ENCODE measurements around the gene DCST2.
A peak's percentile ranks its signal among the peaks of the same experiment; 100 is the strongest.

The DCST2 gene

DNA sequence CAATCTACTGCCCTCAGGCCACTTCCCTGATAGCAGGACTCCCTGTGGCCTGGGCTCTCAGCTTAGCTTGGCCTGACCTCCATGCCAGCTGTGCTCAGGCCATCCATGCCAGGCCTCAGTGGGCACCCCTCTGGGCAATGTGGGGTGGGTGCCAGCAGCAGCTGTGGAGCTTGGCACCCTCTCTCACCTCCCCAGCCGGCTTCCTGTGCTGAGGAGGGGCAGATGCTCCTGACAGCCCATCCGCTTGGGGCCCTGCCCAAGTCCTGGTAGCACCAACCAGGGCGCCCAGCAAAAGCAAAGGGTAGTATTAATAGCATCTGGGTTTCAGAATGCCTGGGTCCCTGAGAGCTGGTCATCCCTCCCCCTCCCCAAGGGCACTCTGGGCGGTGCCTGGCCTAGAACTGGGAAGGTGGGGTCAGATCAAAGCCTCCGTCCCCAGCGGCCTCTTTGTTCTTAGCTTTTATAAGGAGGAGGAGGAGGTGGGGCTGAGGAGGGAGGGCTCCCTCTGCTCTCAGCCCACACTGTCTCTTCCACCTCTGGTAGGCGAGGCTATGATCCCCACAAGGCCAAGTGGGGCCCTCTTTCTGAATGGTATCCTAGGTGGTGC is 36.1 kb upstream of the DCST2 start:
- no peak for DNase-seq

DNA sequence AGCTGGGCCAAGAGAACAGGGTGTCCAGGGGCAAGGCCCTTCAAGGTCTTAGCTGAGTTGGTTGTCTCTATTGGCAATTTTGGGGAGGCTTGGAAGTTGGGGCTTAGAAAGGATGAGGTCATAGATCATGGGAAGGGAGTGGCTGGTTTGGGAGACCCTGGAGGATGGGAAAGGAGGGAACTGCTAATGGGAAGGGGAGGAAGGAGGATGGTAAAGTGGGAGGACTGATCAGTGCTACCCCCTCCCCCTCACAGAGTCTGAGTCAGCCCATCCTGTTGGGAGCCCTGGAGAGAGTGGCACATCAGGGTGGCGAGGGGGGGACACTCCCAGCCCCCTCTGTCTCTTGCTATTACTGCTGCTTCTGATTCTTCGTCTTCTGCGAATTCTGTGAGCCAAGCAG is 35.0 kb upstream of the DCST2 start:
- DNase-seq = no peak

DNA sequence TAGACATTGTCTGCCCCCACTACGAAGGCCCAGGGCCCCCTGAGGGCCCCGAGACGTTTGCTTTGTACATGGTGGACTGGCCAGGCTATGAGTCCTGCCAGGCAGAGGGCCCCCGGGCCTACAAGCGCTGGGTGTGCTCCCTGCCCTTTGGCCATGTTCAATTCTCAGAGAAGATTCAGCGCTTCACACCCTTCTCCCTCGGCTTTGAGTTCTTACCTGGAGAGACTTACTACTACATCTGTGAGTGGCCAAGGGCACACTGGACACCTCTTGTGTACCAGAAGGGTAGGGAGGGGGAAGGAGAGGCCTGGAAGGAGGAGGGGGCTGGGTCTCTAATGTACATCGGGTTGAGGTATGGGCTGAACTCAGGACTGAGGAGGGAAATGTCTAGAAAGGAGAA is 33.2 kb upstream of the DCST2 start:
- no peak for DNase-seq

DNA sequence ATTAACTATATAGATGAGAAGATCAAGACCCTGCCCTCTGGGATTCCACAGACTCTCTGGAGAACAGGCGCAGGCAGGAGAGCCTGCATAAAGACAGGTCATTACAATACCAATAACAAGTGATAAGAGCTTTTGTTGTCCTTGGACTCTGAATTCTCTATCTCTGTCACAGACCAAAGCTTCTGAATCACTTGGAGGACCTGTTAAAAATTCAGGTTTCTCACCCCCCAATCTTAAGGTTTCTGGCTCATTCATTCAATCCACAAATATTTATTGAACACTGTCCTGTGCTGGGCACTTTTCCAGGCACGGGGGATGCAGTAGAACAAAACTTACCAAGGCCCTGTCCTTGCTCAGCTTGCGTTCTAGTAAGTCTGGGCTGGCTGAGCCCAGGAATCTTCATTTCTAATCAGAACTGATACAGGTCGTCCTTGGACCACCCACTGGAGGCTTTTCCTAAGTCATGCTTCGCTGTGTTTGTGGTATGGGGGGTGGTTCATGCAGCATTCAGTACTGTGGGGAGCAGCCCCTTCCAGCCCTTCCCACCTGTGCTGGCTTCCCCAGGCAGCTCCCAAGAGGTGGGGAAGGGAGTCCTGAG is 31.4 kb upstream of the DCST2 start:
- no peak for DNase-seq

DNA sequence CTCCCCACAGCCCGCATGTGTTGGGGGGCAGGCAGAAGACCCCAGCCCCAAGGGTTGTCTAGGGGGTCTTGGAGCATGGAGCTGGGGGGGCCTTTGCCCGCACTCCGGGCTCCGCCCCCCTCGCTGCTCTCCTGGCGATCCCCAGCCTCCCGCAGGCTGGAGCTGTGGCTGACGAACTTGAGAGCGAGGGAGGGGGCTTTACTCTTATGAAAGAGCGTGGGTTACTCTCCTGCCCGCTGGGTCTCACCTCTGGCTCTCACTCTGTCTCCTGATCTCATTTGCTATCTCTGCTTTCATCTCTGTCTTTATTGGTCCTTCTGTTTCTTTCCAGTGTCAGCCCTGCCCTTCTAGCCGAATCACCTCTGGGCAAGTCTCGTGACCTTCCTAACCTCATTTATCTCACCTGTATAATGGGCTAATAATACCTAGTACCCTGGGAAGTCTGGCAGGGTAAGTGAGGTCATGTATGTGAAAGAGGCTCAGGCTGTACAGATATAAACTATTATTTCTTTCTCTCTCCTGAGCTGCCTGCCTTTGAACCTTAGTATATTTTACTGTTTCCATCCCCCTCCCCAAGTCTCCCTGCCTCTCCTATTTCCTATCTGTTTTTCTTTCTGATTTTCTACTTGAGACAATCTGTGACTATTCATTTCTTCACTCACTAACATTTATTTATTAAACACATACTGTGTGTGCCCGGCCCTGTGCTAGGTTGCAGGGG is 30.7 kb upstream of the DCST2 start:
- peak in 1 of 5 experiments; percentile 37 for DNase-seq

DNA sequence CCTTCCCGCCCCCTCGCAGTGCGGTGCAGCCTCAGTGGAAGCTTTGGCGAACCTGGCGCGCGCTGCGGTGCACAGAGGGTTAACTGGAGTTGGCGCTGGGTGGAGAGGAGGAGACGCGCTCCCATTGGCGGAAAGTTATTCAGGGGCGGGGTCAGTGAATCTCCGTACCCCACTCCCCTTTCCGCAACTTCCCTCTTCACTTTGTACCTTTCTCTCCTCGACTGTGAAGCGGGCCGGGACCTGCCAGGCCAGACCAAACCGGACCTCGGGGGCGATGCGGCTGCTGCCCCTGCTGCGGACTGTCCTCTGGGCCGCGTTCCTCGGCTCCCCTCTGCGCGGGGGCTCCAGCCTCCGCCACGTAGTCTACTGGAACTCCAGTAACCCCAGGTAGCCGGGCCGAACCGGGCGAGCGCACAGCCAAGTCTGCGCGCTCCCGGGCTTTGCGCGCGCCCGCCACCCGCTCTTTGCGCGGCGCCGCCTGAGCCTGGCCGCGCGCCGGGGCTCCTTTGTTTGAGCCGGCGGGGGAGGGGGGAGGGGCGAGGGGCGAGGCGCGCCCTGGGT is 30.0 kb upstream of the DCST2 start, which contains the start of gene EFNA4:
EFNA4 (plus strand) TSS at position 191 of the 561 bp plus-strand sequence; CDS start at position 275, 84 bp downstream.
- peak; percentile 61 to 92 (median 74) for DNase-seq

DNA sequence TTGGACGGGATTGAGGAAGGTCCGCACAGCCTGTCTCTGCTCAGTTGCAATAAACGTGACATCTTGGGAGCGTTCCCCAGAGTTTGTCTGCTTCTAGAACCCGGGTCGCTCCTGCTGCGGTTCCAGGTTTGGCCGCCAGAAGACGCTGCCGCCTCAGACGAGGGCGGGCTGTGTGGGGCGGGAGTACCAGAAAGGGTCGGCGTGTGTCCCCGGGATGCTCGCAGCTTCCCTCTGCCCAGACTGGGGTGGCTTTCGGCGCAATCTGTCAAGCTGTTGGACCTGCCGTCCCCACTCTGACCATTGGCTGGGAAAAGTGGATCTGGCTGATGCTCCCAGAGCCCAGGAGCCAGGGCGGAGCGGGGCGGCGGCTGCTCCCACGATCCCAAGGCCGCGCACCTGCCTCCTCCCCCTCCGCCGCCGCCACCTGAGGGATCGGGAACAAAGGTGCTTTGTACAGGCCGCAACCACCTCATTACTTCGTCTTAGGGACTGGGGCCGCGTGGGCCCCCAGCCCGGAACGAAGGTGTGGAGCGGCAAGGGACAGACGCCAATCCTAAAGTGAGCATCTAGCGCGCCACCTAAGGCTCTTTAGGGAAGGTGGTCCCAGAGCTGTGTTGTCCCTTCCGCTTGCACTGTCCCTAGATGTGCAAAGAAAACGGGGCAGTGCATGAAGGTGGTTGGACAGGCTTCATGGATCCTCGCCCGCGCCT is 29.3 kb upstream of the DCST2 start:
- DNase-seq = peak in 3 of 5 experiments; percentile 60 to 77 (median 67)

DNA sequence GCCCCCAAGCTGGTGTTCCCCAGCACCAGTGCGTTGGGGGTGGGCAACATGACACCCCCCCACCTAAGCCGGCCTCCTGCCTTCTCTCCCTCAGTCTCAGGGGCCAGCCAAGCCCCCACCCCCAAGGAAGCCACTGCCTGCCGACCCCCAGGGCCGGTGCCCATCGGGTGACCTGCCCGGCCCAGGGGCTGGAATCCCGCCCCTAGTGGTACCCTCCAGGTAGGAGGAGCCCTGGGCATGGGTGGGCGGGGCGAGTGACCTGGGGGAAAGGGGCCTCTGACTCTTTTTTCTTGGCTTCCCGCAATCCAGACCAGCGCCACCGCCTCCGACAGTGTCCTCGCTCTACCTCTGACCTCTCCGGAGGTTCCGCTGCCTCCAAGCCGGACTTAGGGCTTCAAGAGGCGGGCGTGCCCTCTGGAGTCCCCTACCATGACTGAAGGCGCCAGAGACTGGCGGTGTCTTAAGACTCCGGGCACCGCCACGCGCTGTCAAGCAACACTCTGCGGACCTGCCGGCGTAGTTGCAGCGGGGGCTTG is 28.6 kb upstream of the DCST2 start:
- DNase-seq = no peak

DNA sequence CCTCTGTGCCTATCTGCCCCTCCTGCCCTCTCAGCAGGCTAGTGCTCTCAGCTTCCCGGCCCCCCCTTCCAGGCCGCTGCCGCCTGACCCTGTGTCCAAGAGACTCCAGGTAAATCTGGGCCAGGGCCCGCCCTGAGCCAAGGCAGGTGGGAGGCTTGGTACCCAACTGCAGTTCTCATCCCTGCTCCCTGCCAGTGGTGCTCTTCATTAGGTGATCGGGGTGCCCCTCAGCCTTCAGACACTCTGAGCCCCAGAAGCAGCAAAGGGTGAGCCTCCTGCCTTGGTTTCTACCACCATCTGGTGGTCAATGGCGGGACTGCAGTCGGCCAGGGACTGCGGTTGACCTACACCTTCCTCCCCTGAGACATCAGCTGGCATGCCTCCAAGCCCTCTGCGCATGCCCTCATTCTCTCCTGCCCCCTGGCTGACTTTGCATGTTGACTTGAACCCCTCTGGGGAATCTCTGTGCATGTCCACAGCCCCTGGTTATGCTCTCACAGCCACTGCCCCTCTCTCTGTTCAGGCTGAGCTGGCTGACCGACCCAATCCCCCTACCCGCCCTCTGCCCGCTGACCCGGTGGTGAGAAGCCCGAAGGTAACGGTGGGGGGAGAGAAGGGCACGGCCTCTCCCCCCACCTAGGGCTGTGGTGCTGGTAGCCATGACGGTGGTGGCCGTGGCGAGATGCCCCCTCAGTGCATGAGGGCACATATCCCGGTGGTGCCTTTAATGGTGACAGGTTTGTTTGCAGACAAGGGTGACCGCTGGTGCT is 28.0 kb upstream of the DCST2 start:
- peak; percentile 84 to 95 (median 91) for DNase-seq

DNA sequence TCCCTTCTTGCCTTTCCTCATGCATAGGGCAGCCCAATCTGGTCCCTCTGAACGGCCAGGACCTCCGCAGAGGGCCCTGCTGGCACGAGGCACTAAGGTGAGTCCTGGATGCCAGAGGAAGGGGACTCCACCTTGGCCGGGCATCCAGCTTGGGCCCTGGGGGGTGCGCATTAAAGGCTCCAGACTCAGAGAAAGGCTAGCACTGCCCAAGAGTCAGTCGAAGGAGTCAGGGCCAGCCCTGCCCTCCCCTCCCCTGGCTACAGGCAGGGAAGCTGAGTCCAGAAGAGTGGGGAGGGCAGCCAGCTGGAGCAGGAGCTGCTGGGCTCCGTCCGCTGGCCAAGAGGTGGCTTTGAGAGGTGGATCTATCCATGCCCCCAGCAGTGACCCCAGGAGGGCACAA is 27.2 kb upstream of the DCST2 start:
- DNase-seq = no peak

DNA sequence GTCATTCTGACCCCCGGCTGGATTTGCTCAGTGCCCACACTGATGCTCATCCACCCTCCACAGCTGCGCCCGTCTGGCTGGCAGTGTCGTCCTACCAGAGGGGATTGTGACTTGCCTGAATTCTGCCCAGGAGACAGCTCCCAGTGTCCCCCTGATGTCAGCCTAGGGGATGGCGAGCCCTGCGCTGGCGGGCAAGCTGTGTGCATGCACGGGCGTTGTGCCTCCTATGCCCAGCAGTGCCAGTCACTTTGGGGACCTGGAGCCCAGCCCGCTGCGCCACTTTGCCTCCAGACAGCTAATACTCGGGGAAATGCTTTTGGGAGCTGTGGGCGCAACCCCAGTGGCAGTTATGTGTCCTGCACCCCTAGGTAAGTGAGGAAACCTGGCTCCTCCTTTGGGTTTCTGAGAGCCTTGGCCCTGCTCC is 24.2 kb upstream of the DCST2 start:
- no peak for DNase-seq

DNA sequence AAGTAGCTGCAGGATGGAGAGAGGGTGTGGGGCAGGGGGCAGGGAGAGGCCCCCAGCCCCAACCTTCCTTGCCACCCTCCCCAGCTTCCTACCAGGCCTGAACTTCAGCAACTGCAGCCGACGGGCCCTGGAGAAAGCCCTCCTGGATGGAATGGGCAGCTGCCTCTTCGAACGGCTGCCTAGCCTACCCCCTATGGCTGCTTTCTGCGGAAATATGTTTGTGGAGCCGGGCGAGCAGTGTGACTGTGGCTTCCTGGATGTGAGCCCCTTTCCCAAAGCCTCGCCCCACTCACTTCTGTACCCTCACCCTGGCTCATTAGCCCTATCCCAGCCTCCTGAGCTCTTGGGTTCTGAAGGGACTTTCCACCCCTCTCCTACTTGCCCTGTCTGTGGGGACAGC is 23.5 kb upstream of the DCST2 start:
- DNase-seq = no peak

DNA sequence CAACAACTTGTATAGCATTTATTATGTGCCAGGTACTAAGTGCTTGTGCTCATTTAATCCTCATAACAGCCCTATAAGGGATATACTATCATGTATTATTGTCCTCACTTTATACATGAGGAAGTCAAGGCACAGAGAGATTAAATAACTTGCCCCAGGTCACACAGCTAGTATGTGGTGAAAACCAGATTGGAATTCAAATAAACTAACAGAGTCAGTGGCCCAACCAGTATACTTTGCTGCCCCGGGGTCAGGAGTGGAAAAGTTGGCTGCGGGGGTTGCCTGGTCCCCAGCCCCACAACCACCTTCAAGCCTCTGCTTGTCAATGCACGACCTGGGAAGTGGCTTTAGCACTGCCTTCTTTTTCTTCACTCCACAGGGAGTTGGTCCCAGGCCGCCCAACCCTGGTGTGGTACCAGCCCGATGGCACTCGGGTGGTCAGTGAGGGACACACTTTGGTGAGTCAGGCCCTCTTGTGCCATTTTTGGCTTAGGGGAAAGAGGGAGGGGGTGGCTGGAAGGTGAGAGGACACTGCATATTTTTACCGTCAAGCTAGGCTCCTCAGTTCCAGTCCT is 20.0 kb upstream of the DCST2 start:
- no peak for DNase-seq

DNA sequence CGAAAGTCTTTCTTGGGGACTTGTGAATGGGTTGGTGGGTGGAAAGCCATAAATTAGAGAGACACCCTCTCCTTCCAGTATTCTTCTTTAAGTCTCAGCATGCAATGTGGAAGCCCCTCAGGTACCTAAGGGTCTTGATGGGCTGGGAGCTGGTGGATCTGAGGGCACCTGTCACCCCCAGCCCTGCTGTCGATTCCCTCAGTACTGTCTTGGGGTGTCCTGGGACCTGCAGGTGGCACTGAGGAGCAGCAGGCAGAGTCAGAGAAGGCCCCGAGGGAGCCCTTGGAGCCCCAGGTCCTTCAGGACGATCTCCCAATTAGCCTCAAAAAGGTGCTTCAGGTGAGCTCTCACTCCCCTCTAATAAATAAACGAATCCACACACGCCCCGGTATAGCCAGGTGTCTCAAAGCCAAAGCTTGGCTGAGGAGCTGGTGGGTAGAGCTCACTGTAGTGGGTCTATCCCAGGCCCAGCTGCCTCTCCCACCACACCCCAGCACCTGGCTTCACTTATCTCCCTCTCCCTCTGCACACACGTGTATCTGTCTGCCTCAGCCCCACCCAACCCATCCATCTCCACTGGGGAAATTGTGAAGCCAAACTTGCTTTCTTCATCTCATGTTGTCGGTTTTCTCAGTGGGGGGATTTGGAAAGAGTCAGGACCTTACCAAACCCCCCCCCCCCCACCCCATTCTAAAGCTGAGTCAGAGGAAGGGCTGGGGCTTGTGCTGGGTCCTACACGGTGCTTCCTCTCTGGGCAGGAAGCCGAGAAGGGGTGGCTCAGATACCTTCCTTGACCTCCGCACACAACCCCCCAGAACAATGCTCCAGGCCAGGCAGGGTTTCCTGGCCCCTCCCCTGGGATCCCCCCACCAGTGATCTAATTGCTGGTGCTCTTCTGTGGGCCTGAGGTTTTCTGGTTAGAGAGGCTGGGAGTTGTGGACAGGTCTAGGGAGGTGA is 19.1 kb upstream of the DCST2 start:
- DNase-seq = peak in 1 of 5 experiments; percentile 41

DNA sequence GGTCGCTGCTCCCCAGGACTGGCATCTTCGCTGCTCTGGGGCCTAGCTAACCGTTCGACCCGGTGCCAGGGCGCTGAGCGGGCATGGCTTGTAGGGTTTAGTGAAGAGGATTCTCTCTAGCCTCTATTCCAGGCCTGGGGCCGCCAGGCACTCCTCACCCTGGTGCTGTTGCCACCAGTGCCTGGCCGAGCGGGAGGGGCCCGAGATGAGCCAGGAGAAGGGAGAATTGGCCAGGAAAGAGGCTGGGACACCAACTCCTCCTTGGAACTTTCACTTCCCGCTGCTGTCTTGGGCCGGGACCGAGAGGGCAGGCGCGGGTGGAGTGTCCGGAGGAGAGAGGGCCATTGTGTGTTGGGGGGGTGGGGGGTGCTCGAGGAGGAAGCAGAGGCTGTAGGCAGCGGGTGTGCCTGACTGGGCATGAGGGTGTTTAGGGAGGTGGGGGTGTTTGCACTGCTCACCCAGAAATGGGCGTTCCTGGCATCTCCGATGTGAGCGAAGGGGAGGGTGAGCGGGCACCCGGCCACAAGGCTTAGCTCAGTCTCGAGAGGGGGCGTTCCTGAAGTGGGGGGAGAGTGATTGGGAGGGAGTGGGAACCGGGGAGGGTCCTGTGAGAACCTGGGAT is 18.3 kb upstream of the DCST2 start:
- peak in 3 of 5 experiments; percentile 18 to 72 (median 32) for DNase-seq

DNA sequence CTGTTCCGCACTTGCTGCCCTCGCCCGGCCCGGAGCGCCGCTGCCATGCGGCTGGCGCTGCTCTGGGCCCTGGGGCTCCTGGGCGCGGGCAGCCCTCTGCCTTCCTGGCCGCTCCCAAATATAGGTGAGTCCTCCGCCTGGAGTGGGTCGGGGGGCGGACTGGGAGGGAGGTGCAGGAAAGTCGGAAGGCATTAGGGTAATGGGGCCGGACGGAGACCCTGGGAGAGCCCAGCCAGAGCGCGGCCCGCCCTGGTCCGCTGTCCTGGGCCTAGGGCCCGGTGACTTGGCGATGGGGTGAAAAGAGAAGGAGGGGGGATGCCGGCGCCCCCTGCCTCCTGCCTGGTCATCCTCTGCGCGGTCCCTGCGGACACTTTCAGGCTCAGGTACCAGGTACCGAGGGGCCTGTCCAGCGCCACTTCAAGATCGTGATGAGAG is 17.8 kb upstream of the DCST2 start:
- no peak for DNase-seq

DNA sequence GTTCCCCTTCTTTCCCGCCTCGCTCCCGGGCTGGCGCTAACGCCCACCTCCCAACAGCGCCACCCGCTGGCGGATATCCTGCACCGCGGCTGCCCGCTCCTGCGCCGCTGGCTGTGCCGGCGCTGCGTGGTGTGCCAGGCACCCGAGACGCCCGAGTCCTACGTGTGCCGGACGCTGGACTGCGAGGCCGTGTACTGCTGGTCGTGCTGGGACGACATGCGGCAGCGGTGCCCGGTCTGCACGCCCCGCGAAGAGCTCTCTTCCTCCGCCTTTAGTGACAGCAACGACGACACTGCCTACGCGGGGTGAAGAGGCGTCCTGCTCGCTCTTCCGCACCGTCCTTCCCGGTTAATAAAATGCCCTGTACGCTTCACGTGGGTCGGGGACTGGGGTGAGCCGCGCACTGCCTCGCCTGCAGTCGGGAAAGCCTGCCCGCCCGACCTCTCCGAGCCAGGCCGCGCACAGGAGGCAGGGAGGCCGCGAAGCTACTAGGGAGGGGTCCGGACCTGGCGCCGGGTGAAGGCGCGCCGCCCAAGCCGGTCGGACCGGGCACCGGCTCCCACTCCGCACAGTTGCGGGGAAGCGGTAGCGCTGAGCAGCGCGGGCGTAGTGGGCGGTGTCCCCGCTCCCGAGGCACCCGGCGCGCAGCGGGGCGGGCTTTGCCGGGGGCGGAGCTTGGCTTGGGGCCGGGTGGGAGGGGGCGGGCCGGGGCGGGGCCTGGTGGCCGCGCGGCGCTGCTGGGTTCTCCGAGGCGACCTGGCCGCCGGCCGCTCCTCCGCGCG is 17.2 kb upstream of the DCST2 start, which contains the start of gene ADAM15:
ADAM15 (plus strand) TSS at position 757 of the 782 bp plus-strand sequence. CDS start 71 bp downstream, outside the sequence.
- peak; percentile 66 to 80 (median 71) for DNase-seq

DNA sequence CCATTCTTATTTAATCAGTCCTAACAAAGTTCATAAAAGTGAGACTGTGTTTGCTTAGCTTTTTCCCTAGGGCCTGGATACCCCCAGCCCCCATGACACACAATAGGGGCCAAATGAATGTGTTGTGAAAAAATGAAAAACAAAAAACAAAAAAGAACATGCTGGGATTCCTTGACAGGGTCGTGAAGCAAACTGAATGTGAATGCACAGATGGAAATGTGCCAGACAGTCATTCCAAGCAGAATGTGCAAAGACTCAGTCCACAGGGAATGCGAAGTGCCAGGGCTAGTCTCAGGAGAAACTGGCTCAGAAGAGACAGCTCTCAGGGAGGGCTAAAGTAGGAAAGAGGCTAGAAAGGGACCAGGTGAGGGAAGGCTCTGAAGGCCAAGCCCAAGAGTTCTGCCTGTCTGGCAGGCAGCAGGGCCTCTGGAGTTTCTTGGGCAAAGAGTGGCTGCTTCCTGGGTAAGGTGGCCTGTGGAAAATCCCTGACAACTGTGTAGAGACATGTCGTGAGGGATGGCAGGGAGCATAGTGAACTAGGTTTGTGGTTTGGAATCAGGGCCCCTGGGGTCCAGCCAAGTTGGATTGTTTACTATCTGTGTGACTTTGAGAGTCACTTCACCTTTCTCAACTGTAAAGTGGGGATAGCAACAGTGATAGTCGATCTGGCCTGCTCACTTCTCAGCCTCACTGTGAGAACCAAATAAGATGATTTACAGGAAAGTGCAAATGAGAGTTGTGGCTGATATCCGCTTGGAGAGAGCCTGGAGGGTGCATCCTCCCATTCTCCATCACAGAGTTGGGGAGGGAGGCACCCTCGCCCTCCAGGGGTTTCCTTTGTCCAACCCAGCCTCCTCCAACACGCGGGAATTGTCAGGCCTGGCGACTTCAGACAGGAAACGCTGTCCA is 16.3 kb upstream of the DCST2 start:
- DNase-seq = no peak
